Measurements from ENCODE around the gene IMMP2L.

The IMMP2L gene

GRCh38 chr7:111414374-111414773 is 147.9 kb downstream of the IMMP2L start:
- no peak for DNase-seq (ENCODE audit: extremely low spot score)
- CTCF ChIA-PET: interaction anchor here (0.6 kb wide), 1 partner anchor 1456 kb away, joined by 3 read pairs; no protein-coding TSS in a partner anchor
- TF ChIP-seq FOXA1 (IDR thresholded peaks at IDR 0.05) (no peak), SP1 (IDR thresholded peaks at IDR 0.05) (no peak)
- POLR2A ChIA-PET: no interaction called here

GRCh38 chr7:111413739-111414138 is 148.6 kb downstream of the IMMP2L start:
- TF ChIP-seq ELF4 (IDR thresholded peaks at IDR 0.05) (no peak), ARNT (IDR thresholded peaks at IDR 0.05) (no peak), SUZ12 (IDR thresholded peaks at IDR 0.05) (no peak), BHLHE40 (IDR thresholded peaks at IDR 0.05; ENCODE audit: borderline replicate concordance) (no peak), HDGF (IDR thresholded peaks at IDR 0.05; ENCODE audit: borderline replicate concordance) (no peak), ZNF384 (IDR thresholded peaks at IDR 0.05) (no peak), PKNOX1 (IDR thresholded peaks at IDR 0.05) (no peak), L3MBTL2 (conservative IDR thresholded peaks at IDR 0.05) (no peak), TARDBP (IDR thresholded peaks at IDR 0.05) (no peak), FOXM1 (IDR thresholded peaks at IDR 0.05; ENCODE audit: borderline replicate concordance) (no peak), FOXK2 (IDR thresholded peaks at IDR 0.05) (no peak), CTBP1 (IDR thresholded peaks at IDR 0.05; ENCODE audit: borderline replicate concordance) (no peak), LEF1 (IDR thresholded peaks at IDR 0.05; ENCODE audit: borderline replicate concordance) (no peak), FOXA1 (IDR thresholded peaks at IDR 0.05) (no peak), NFRKB (IDR thresholded peaks at IDR 0.05) (no peak), SP1 (IDR thresholded peaks at IDR 0.05) (no peak)
- ChIA-PET POLR2A (no interaction called here), CTCF (no interaction called here)
- no peak for DNase-seq (ENCODE audit: extremely low spot score)

GRCh38 chr7:111410899-111411298 is 151.4 kb downstream of the IMMP2L start:
- no peak for DNase-seq (ENCODE audit: extremely low spot score)
- TF ChIP-seq NFRKB (IDR thresholded peaks at IDR 0.05) (no peak), TARDBP (IDR thresholded peaks at IDR 0.05) (no peak), ARNT (IDR thresholded peaks at IDR 0.05) (no peak), CTBP1 (IDR thresholded peaks at IDR 0.05; ENCODE audit: borderline replicate concordance) (no peak), LEF1 (IDR thresholded peaks at IDR 0.05; ENCODE audit: borderline replicate concordance) (no peak), ELF4 (IDR thresholded peaks at IDR 0.05) (no peak), BHLHE40 (IDR thresholded peaks at IDR 0.05; ENCODE audit: borderline replicate concordance) (no peak), SP1 (IDR thresholded peaks at IDR 0.05) (no peak), FOXK2 (IDR thresholded peaks at IDR 0.05) (no peak), FOXM1 (IDR thresholded peaks at IDR 0.05; ENCODE audit: borderline replicate concordance) (no peak), ZNF384 (IDR thresholded peaks at IDR 0.05) (no peak)
- POLR2A ChIA-PET: no interaction called here
- CTCF ChIA-PET: no interaction called here

GRCh38 chr7:111409714-111410422 is 152.4 kb downstream of the IMMP2L start:
- no peak for DNase-seq (ENCODE audit: extremely low spot score)
- POLR2A ChIA-PET: no interaction called here
- CTCF ChIA-PET: no interaction called here
- TF ChIP-seq ZNF384 (IDR thresholded peaks at IDR 0.05) (no peak), SUZ12 (IDR thresholded peaks at IDR 0.05) (no peak), ARNT (IDR thresholded peaks at IDR 0.05) (no peak), FOXA1 (IDR thresholded peaks at IDR 0.05) (no peak), L3MBTL2 (conservative IDR thresholded peaks at IDR 0.05) (no peak)

GRCh38 chr7:111408724-111409123 is 153.6 kb downstream of the IMMP2L start:
- CTCF ChIA-PET: no interaction called here
- POLR2A ChIA-PET: no interaction called here
- no peak for TF ChIP-seq LEF1 (IDR thresholded peaks at IDR 0.05; ENCODE audit: borderline replicate concordance)
- TF ChIP-seq L3MBTL2 (conservative IDR thresholded peaks at IDR 0.05): no peak
- TF ChIP-seq HDGF (IDR thresholded peaks at IDR 0.05; ENCODE audit: borderline replicate concordance): no peak
- no peak for TF ChIP-seq ZNF384 (IDR thresholded peaks at IDR 0.05)
- no peak for TF ChIP-seq SUZ12 (IDR thresholded peaks at IDR 0.05)
- TF ChIP-seq NFRKB (IDR thresholded peaks at IDR 0.05): no peak
- TF ChIP-seq BHLHE40 (IDR thresholded peaks at IDR 0.05; ENCODE audit: borderline replicate concordance): no peak
- no peak for TF ChIP-seq FOXK2 (IDR thresholded peaks at IDR 0.05)
- no peak for TF ChIP-seq SP1 (IDR thresholded peaks at IDR 0.05)
- no peak for TF ChIP-seq PKNOX1 (IDR thresholded peaks at IDR 0.05)
- TF ChIP-seq FOXM1 (IDR thresholded peaks at IDR 0.05; ENCODE audit: borderline replicate concordance): no peak
- TF ChIP-seq ARNT (IDR thresholded peaks at IDR 0.05): no peak
- no peak for TF ChIP-seq ELF4 (IDR thresholded peaks at IDR 0.05)
- no peak for TF ChIP-seq TARDBP (IDR thresholded peaks at IDR 0.05)
- TF ChIP-seq CTBP1 (IDR thresholded peaks at IDR 0.05; ENCODE audit: borderline replicate concordance): no peak
- no peak for TF ChIP-seq FOXA1 (IDR thresholded peaks at IDR 0.05)
- DNase-seq (ENCODE audit: extremely low spot score): no peak

GRCh38 chr7:111407258-111407657 is 155.0 kb downstream of the IMMP2L start:
- no peak for TF ChIP-seq LEF1 (IDR thresholded peaks at IDR 0.05; ENCODE audit: borderline replicate concordance)
- no peak for TF ChIP-seq ZNF384 (IDR thresholded peaks at IDR 0.05)
- TF ChIP-seq L3MBTL2 (conservative IDR thresholded peaks at IDR 0.05): no peak
- TF ChIP-seq FOXK2 (IDR thresholded peaks at IDR 0.05): no peak
- no peak for TF ChIP-seq PKNOX1 (IDR thresholded peaks at IDR 0.05)
- no peak for TF ChIP-seq NFRKB (IDR thresholded peaks at IDR 0.05)
- TF ChIP-seq FOXM1 (IDR thresholded peaks at IDR 0.05; ENCODE audit: borderline replicate concordance): no peak
- TF ChIP-seq HDGF (IDR thresholded peaks at IDR 0.05; ENCODE audit: borderline replicate concordance): no peak
- TF ChIP-seq SP1 (IDR thresholded peaks at IDR 0.05): no peak
- no peak for TF ChIP-seq TARDBP (IDR thresholded peaks at IDR 0.05)
- TF ChIP-seq ARNT (IDR thresholded peaks at IDR 0.05): no peak
- no peak for TF ChIP-seq FOXA1 (IDR thresholded peaks at IDR 0.05)
- TF ChIP-seq SUZ12 (IDR thresholded peaks at IDR 0.05): no peak
- no peak for TF ChIP-seq BHLHE40 (IDR thresholded peaks at IDR 0.05; ENCODE audit: borderline replicate concordance)
- no peak for TF ChIP-seq CTBP1 (IDR thresholded peaks at IDR 0.05; ENCODE audit: borderline replicate concordance)
- no peak for TF ChIP-seq ELF4 (IDR thresholded peaks at IDR 0.05)
- DNase-seq (ENCODE audit: extremely low spot score): no peak
- CTCF ChIA-PET: no interaction called here
- POLR2A ChIA-PET: no interaction called here
